ENCODE results near the gene NTM.

The NTM gene

DNA sequence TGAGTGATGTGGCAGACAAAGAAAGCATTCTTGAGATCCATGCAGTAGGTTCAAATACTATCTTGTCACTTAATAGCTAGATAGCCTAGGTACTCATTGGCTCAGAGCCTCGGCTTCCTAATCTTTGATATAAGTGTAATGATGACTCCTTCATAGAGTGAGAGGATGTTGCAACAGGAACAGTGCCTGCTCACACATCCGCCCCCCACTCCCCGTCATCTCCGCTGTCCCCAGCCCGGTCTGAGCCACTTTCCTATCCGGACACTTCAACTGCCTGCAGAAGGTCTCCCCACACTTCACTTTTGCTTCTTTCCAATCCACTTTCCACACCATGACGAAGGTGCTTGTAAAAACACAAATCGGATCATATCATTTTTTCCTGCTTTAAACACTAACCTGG, 128.8 kb downstream of the NTM start:
- DNase-seq (ENCODE audit: low spot score) = no peak

DNA sequence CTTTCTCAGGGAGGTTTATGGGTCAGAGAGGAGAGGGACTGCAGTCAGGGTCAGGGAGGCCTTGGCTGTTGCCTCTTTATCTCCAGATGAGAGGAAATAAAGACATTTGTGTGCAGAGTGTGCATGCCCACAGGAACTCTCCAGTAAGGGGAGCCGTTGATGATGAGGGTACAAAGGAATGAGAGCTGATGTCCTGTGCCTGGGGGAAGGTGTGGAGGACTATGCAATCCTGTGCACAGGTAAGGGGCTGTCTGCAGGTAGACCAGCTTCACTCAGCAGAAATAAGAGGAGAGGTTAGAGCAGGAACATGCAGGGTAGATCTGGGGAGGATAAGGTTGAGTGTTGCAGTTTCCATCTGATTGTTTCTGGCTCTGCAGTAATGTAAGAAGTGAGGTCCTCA, 132.6 kb downstream of the NTM start:
- no peak for DNase-seq (ENCODE audit: low spot score)

DNA sequence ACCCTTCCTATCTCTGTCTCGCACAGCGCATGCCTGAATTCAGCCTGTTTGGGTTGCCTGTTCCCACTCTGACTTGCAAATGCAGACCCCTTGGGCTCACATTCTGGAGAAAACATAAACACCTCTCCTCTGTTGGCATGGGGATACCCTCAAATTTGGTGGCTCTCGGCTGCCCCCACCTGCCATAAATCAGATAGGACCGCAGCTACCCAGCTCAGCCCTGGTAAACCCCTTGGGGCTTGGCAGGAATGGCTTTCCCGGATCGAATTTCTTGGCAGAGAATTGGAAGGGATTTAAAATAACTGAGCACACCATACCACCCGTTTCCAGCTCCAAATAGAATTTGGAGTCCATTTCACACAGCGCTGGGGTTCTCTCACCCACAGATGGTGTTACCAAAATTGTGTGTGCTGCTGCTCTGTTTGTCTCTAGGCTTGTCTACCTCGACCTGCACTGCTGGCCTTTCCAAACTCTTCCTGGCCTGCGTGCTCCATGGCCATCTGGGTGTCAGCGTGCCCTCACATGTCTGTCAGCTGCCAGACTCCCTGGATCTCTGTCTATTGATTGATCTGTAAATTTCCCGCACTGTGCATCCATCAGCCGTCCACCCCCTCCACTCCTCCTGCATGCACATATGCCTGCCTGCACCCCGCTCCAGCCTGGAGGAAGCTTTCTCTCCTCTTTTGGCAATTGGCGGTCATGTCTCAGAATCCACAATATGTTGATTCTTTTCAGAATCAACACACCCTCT, 134.0 kb downstream of the NTM start:
- DNase-seq (ENCODE audit: low spot score) = no peak

DNA sequence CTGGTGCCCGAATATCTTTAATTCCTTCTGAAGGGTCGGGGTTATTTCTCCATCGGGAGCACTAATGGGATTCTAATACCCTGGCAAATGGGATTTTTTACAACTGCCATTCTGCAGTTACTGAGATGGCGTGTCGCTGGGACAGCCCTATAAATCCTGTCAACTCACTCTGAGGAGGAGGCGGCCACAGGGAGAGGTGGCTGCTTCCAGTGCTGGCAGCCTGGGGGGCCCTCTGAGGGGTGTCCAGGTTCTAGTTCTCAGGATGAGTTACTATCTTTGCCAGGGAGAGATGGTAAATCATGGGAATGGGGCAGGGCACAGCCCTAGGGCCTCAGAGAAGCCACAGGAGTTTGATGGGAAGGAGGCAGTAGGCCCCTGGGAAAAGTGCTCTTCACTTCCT, 135.9 kb downstream of the NTM start:
- no peak for DNase-seq (ENCODE audit: low spot score)

DNA sequence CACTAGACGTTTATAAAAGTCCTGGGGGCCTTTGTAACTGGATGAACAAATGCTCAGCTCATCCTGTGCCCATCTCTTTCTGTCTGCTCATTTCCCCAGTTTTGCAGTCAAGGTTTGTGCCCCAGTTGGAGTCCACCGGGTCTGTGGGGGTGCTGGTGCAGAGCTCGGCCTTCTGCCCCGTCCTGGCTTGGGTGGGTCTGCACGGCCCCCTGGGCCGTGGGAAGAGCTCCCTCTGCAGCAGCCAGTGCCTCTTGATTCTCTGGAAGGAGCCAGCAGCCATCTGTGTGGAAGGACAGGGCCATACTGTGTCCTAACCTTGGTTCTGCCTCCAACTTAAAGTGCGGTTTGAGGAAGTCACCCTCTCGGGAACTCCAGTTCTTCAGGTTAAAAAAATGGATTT, 140.2 kb downstream of the NTM start:
- DNase-seq (ENCODE audit: low spot score) = no peak

DNA sequence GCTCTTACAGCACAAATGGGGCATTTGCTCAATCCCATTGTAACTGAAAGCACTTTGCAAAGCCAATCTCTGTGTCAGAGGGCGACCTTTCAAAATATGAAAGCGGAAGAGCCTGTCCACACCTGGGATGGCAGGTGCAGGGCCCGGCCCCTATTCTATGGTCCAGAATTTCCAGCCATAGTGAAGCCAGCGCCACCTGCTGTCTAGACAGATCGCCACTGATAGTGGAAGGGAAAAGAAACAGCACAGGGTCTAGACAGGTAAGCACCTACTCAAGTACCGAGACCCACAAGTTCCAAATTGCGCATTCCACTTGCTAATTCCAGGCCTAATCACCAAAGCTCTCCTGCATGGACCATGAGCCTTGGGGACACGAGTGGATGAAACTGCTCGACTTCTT, 141.4 kb downstream of the NTM start:
- DNase-seq (ENCODE audit: low spot score) = no peak

DNA sequence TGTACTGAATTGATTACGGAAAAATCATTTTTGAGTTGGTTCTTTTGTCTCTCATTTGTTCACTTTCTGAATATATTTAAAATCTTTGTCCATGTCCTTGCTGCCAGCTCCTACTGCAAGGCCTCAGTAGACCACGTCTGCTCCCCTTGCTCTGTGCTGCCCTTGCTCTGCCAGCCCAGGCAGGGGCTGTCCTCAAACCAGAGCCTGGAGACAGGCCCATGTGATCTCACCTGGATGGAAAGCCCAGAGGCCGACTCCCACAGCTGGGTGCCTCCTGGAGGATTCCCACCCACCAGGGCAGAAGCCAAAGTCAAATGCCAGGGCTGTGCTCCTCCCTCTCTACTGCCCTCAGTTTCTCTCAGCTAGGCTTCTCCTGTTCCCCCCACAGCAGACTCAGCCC, 141.8 kb downstream of the NTM start:
- no peak for DNase-seq (ENCODE audit: low spot score)

DNA sequence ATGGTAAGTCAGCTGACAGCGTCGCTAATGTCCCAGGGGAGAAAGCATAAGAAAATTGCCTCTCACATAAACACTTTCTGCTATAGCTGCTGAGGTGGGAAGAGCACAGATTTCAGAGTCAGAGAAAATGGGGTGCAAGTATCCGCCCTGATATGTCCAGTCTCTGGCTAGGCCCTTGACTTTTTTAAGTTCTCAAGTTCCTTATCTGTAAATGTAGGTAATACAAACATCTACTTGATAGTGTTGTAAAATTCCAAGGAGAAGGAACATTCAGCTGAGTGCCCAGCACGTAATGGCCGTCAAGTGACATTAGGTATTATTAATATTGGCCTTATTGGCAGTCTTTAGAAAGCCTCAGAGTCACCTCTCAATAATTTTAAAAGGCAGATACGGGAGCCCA, 143.6 kb downstream of the NTM start:
- DNase-seq (ENCODE audit: low spot score) = no peak

DNA sequence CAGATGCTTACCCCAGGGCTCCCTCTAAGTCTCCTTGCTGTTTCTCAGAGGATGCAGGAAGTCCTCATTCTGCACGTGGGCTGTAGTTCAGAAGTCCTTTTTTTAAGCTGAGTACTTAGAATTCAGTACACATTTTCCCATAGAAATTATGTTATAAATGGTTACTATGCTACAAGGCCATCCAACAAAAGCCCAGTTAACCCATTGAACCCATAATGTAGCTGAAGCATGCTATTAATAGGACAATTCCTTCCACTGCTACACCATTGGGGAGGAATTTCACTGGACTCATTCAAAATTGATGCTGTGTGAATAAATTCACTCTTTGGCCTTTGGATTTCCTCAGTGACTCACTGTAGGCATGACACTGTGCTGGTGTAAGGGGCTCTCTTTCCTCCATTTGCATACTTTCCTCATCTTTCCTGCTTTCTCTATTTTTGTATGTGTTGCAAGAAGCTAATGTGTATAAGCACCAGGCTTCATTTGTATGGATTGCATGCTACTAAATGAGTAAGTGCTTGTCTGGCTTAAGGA, 148.0 kb downstream of the NTM start:
- DNase-seq (ENCODE audit: low spot score) = no peak

DNA sequence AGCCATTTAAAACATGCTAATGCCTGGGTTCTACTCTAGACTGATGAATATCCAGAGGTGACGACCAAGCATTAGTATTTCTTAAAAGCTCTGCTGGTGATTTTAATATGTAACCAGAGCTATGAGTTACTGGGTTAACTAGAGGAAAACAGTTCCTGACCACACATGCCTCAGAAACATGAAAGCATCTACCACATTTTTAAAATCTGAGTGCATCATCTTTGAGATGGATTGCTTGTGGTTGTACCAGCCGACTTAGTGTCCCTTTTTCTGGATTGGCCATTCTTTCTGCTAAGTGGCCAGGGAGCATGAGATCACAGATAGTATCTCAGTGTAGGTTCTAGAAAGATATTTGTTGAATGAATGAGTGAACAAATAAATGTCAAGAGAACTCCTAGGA, 152.4 kb downstream of the NTM start:
- no peak for DNase-seq (ENCODE audit: low spot score)

DNA sequence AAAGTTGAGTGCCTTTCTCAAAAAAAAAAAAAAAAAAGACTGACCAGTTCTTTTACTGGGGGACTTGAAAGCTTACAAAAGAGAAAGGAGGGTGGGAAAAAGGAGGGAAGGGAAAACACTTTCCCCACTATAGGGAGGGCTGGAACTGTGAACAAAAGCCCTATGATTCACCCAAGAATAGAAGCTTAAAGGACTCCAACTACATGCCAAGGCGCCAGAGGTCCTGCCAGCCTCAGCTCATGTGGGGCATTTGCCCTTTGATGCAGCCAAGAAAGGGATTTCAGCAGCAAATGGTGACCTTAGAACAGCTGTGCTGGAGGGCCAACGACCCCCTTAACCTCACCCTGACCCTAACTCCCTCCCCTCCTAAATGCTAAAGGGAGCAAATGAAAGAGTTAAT, 160.0 kb downstream of the NTM start:
- DNase-seq (ENCODE audit: low spot score) = no peak

DNA sequence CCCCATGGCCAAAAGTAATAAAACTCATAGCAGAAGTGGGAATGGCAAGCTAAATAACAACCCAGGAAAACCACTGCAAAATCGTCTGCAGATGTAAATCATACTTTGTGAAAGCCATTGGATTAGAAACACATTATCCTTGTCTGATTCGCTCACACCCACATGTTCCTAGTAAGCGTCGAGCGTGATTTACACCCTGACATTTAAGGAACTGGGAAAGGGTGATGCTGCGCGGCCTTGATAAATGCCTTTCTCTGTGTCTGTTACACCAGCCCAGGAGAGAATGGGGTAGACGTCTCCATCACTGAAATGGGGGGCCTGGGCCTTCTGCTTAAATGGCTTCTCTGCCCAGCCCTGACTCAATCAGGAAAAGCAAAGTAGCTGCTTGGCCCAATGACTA, 162.7 kb downstream of the NTM start:
- no peak for DNase-seq (ENCODE audit: low spot score)

DNA sequence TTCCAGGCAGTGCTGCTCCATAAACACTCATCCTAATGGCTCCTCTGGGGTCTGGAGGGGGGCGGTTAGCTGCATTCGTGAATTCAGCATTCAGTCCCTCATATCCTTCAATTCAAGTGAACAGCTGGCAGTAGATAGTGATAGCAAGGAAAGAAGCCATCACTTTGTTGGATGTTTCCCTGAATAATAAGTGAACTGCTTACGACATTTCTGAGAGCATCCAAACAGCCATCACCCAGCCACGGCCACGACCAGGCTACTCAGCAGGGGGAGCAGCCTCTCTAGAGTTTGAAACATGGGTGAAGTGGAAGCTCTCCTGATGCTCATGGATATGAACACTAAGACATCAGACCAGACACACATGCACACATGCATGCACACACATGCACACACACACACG, 163.6 kb downstream of the NTM start:
- no peak for DNase-seq (ENCODE audit: low spot score)

DNA sequence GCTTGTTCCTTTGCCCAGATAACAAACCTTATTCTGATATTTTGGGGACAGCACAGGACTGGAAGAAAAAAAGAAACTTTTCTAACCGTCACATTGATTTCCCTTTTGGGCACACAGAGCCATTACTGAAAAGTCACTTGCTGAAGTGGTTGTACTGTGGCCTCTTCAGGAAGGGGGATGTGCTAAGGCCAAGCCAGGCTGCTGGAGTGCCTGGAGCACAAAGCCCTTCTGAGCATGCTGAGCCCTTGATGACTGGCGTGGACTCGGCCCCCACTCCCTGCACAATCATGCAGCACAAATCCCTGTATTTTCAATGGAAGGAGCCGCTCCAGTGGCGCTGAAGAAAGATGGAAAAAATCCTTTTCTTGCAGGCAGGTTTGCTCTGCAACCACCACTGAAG, 164.2 kb downstream of the NTM start:
- DNase-seq (ENCODE audit: low spot score) = no peak

DNA sequence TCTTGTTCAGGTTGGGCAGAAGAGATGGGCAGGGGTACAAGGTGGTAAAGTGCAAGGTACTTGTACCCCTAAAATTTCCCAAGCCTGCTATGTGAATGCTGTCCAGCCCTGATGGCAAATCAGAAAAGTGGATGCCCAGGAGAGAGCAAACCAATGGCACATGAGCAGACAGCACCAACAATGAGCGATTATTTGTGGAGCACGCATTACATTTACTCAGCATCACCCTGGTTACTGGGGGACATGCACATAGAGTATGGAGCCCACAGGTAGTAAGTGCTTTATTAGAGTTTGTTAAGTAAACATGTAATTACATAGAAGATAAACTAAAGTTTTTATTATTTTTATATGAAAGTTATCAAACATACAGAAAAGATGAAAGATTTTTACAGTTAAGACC, 165.7 kb downstream of the NTM start:
- DNase-seq (ENCODE audit: low spot score) = no peak

DNA sequence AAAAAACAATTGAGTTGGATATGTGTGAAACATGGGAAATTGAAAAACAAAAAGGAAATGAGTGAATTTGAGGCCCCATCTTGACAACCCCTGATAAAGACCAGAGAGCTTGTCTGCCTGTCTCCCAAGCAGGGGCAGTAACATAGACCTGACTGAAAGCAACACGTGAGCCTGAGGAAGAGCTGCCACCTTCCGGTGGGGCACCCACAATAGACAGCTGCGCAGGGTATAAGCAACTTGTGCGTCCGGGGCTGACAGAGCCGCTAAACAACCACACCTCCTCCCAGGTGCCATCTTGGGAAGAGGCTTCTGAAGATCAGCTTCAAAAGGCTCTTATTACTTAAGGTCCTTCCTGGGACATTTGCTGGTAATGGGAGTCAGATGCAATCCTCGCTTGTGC, 166.8 kb downstream of the NTM start:
- DNase-seq (ENCODE audit: low spot score) = no peak

DNA sequence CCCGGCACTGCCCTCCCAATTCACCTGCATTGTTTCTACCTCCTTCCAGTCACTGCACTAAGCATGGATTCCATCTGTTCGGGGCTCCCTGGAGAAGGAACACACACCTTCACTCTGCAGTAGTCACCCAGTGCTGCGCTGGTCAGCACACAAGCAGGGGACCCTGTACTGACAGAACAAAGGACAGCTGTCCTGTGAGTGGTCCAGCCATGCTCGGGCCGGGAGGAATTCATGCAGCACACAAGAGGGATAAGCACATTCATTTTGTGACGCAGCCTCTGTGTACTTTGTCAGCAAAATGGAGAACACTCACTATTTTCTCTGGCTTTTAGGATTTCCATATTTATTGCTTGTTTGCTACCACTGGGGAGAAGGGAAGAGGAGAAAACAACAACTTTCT, 167.3 kb downstream of the NTM start:
- no peak for DNase-seq (ENCODE audit: low spot score)

DNA sequence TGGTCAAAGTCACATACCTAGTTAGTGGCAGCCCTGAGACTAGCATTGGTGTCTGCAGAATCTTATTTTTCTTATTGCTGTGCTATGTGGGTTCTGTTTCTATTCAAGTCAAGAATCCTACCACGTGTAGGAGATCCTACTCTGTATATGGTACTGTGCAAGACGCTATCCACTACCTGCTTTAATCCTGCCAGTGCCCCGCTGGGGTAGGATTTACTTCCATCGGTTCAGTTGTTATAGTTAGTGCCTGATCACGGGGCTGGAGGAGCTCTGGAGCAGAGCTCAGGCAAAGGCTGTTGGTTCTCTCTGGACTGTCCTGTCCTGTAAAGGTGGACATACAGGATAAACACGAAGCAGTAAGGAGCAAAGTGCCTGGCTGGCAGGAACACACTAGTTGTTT, 167.9 kb downstream of the NTM start:
- DNase-seq (ENCODE audit: low spot score) = no peak

DNA sequence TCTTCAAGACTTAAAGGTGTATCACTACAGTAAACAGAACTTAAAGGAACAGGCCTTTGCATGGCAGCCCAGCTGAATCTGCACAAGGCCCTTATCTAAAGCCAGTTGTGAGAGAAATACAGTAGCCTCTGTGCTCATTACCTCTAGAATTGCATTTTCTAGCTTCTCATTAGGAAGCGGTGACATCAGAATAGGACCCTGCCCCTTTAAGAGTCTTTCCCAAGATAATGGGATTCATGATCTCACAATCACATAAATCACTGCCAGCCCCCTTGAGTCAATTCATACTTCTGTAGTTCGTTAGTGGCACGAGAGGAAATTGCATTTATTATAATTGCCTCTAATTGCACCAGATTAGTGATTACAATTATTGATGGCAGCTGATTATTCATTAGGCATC, 170.3 kb downstream of the NTM start:
- no peak for DNase-seq (ENCODE audit: low spot score)

DNA sequence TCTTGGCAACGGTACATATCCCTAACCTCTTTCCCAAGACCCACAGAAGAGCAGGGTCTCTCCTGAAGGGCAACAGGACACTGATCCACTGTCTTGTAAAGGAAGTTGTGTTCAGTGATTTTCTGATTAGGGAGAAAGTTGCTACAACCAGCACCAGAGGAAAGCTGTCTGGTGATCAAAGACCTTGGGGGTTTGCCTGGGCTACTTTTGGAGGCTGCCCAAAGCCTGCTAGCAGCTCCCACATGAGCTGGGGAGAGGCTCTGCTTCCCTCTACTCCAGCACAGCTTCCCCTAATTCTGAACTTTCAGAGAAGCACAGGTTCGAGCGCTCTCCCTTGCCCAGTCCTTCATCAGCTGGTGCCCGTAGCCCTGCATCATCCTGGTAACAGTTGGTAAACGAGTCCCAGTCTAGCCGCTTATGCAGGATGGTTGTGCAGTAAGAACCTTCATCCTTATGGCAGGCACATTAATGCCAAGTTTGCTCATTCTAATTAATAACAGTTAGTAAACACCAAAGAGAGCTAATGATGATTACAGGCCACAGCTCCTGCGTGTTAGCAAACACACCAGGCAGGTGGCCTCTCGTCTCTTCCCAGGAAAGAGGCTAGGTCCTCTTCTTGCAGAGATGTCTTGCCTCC, 173.1 kb downstream of the NTM start:
- DNase-seq (ENCODE audit: low spot score) = no peak

DNA sequence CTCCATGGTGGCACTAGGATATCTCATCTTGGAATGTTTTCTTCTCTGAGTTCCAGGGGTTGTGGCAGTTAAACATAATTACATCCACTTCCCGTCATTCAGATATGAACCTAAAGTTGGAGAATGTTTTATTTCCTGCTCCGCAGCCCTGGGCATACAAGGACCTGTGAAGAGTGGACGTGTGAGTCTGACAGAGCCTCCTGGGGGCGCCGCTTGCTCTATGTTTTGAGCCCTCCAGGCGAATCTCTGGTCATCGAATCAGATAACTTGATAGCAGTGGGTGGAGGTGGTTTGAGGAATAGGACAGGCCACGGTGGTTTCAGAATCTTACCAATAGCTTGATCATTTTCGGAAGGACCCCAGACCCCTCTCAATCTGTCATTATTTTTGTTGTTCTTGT, 174.2 kb downstream of the NTM start:
- no peak for DNase-seq (ENCODE audit: low spot score)

DNA sequence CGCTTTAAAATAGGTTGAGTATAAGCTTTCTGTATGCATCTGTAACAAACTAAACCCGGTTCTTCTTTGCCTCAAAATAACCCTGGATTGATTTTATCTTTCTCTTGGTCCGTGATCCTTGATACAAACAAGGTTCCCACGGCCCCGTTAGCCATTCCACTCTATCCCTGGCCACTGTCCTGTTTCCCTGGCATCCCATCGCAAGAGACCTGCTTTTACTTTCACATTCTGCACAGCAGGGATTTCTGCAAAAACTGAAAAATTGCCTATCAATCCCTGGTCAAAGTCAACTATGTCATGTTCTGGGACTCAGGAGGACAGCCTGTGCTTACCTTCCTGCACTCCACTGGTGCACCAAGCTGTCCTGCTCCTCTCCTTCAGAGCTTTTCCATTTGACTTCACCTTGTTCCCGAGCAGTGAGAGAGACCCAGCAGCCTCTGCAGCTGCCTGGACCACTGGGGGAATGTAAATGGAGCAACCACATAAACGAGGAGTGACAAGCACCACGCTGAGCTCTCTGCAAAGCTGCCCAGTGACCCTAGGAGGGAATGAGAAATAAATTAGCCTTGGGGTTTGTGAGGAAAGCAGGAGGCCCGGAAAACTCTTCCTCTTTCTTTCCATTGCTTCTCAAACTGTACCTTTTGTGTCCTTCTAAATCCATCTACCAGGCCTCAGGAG, 175.9 kb downstream of the NTM start:
- no peak for DNase-seq (ENCODE audit: low spot score)

DNA sequence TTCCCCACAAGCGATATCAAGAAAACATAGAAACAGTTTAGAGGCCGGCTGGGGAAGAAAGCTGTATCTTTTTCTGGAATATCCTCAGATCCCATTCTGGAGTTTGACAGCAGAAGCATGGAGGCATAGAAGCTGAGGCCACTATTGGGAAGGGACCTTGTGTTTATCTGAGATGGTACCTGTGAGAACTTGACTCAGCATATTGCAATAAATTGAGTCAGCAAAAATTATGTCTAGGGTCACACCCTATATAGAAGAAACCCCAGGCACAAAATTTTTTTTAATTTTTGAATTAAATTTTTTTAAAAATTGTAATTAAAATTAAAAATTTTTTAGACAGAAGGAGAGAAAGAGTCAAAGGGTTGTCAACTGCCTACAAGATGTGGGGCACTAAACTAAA, 178.7 kb downstream of the NTM start:
- DNase-seq (ENCODE audit: low spot score) = no peak

Measured in hepatic stellate cell (primary cell).